Measurements from ENCODE around the gene TSPAN4.

The TSPAN4 gene

DNA sequence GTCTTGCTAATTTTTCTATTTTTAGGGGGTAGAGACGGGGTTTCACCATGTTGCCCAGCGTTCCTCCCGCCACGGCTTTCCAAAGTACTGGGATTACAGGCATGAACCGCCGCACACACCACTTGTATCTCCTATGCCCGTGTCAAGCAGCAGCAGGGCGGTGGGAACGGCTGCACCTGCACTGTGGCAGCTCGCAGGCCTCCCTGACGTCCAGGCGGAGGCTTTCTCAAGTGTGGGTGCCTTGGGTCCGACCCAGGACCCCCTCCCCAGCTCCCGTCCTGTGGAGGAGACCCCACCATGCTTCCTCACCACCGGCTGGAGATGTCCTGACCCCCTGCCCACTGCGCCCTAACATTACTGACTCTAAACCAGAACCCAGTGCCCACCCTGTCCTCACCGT lies 25.7 kb downstream of the TSPAN4 start:
- no peak for DNase-seq

DNA sequence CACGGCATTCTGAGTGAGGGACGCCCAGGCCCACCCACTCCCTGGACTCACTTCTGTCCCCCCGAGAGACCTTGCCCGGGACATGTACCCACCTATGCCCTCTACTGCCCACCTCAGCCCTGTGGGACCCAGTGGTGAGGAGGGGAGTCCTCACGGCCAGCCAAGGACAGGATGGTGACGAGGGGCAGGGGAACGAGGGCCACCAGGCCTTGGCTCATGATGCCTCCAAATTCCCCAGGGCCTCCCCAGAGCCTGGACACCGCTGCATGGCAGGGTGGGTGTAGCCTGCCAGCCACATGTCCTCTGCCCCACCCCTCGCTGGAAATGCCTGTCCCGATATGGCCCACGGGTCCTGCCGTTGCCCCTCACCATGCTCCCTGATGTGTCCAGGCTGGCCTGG lies 26.1 kb downstream of the TSPAN4 start:
- DNase-seq = no peak

DNA sequence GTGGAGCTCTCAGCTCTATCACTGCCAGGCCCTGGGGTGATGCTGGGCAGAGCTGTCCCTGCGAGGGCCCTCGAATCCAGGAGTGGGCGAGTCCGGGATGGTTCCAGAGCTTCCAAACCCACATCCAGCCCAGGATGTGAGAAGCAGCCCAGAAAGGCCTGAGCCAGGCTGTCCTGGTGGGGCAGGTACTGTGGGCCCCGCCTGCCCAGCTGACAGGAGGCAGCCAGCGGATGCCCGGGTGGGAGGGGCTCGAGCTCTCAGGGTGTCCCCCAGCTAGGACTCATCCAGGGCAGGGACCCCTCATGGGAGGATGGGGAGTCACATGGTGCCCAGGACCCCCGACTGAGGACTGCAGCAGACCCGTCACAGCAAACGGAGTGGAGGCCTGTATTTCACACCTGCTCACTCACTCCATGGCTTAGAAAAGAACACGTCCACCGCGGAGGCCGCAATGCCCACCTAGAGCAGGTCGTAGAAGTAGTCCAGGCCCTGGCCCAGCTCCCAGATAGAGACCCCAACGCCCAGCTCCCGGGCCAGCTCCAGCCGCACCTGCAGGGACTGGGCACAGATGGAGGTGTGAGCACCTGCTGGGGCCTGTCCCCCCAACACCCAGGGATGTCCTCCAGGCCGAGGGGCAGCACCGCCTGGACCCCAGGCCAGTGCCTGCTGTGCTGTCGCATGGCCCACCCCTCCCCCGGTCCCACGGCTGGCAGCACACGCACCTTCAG lies 26.9 kb downstream of the TSPAN4 start:
- no peak for DNase-seq

DNA sequence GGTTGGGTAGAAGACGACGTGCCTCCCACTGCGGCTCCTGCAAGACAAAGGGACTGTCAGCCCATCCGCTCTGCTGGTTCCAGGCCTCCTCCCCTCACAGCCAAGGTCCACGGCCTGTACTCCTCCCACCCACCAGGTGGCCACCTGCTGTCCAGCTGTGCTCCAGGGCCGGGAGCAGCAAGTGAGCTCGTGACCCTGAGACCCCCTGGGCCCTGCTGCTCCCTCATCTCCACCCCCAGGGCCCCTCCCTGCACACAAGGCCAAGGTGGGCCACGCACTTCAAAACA lies 27.4 kb downstream of the TSPAN4 start:
- DNase-seq = no peak

DNA sequence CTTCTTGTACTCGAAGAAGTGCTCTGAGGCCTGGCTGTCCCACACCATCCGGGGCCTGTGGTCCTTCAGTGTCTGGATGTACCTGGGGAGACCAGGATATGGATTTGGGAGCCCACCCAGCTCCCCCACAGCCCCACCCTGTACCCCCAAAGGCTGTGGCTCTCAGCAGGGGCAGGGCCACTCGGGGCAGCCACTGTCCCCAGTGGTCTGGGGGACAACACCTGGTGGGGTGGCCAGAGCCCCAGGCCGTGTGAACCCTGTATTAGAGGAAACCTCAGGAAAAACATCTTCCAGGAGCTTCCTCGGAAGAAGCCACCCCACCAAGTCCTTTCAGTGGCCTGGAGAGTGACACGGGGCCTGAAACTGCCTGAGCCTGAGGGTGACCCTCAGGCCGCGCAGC lies 27.8 kb downstream of the TSPAN4 start:
- no peak for DNase-seq

DNA sequence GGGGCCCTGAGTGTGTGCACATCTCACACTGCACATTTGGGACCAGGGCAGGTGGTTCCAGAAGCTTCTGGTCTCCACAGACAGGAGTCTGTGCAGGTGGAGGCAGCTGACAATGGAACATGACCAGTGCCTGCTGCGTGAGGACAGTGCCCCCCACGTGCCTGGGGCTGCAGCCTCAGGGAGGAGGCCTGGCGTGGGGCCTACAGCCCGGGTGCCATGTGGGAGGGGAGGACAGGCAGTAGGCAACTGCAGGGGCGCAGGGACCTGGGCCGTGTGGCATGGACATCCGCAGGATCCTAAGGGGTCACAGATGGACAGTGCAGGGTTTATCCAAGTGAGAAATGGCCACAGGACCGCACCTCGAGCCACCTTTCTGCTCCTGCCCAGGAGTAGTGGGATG lies 28.8 kb downstream of the TSPAN4 start:
- DNase-seq = no peak

DNA sequence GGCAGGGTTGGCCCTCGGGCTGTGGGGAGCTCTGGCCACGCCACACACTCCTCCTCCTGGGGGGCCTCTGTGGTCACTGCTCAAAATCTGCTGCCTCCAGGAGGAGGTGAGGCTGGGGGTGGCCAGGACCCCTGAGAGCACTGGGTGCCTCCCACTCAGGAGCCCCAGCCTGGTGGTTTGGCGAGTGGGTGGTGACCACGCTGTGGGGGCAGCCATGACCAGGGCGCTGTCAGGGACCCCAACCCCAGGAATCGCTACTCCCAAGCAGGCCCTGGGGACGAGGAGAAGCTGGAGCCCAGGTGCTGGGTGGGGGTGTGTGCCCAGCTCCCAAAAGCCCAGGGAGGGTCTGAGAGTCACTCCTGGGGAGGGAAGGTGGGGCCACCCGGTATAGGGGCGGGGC lies 30.1 kb downstream of the TSPAN4 start:
- DNase-seq = no peak

DNA sequence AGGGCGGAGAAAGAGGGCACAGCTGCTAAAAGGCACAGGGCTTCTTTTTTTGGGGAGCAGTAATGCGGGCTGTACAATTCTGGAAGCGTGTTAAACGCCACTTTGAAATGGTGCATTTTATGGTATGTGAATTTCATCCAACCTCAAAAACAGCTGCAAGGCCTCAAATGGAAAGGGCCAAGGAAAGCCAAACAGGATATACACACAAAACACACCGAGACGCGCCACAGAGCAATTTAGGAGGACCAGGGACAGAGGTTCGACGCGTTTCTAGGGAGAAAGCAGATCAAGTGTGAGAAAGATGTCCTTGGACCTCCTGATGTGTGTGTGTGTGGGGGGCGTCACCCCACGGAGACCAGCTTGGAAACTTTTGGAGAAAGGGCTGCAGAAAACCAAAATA lies 31.1 kb downstream of the TSPAN4 start:
- no peak for DNase-seq

DNA sequence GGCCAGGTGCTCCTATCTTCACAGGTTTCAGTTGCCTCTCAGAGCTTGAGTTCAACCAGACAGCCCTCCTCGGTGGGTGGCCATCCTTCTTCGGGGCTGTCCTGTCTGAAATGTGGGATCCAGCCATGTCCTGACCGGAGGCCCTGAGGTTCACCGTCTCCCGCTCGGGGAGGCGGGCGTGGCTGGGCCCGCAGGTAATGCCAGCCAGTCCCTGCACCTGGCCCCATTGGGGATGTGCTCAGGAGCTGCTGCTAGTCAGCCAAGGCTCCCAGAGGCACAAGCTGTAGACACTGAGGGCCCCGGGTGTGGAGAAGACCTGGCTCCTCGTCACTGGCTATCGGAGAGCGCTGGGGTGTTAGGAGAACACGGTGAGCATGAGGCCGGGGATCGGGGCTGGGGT lies 32.6 kb downstream of the TSPAN4 start:
- DNase-seq = no peak

DNA sequence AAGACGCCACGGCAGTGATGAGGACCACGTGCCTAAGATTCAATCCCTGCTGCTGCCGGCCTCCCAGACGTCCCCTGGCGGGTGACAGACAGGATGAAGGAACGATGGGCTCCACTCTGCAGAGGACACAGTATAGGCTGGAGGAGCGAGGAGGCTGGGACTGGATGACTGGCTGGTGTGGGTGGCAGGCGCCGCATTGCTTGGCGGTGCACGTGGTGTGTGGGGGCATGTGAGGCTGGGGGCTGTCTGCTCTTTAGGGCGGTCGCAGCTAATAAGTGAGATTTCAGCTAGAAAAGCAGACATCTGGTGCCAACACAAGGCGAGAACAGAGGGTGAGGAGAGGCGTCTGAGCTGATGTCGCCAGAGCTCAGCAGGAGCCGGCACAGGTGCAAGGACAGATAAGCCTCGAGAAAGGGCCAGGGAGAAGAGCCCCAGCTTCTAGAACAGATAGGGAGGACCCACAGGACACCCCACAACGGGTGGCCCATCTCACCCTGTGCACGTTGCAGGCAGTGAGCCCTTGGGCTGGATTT lies 33.2 kb downstream of the TSPAN4 start:
- no peak for DNase-seq

DNA sequence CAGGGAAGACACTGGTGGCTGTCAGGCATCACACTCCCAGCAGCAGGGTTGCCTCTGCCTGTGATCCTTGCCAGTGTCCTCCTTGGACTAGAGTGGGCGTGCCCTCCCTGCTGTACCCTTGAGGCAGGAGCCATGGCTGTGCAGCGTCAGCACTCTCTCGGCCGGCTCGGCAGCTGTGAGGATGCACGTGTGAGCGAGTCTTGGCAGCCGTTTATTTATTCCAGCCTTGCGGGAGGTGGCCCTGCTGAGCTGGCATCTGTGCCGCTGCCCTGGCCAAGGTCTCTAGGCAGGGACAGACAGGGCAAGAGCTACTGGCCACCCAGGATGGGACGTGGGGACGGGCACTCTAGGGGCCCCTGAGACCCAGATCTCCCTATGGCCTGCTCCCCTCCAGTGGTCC lies 33.9 kb downstream of the TSPAN4 start:
- no peak for DNase-seq

DNA sequence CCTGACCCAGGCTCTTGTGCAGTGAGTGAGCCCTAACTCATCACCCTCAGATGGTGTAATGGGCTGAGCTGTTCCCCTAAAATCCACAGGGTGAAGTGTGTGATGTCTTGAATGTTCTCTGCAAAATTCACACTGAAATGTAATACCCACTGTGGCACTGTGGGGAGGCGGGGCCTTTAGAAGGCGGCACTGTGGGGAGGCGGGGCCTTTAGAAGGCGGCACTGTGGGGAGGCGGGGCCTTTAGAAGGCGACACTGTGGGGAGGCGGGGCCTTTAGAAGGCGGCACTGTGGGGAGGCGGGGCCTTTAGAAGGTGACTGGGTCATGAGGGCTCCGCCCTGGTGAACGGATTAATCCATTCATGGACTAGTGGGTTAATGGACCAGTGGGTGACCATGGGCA lies 34.9 kb downstream of the TSPAN4 start:
- no peak for DNase-seq

DNA sequence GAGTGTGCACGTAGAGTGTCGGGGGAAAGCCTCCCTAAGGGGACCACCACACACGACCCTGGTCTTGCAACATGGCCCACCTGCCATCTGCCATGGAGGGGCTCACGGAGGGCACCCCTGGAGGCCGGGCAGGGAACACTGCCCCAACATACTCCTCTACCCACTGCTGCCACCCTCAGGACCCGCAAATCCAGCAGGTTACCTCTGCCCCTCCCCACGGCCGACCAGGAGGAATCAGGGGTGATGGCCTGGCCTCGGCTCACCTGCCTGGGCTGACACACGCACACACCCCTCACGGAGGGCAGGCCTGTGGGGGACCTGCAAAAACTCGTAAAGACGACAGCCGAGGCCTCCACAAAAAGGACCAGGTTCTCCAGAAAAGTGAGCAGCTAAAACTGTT lies 37.8 kb downstream of the TSPAN4 start:
- no peak for DNase-seq

DNA sequence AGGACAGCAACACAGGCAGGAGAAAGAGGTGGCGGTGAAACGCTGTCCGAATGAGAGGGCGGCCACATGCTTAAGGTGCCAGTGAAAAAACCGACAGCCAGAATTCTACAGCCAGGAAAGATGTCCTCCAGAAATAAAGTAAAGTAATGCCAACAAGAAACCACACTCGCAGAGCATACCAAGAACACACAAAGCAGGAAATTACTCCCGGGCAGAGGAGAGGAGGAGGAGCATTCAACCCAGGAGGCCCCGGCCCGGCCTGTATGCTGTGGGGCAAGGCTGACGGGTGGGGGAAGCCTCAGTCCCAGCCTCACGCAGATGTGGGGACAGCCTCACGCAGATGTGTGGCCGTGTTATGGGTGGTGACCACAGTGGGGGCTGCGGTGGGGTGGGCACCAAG lies 39.9 kb downstream of the TSPAN4 start:
- no peak for DNase-seq

DNA sequence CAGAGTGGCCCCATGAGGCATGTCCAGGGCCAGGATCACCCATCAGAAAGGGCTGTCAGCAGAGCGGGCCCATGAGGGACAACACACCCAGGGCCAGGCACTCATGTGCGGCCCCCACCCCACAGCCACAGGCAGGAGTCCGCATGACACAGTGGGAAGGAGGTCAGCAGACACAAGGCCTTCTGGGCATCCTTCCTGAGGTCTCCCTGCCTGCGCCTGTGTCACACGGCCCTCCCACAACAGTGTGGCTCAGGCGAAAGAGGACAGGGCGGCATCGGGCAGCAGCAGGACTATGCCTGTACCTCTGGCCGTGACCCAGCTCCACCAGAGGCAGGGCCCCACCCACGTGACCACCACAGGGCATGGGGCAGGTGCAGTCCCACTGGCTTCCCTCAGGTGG lies 40.9 kb downstream of the TSPAN4 start:
- DNase-seq = no peak

DNA sequence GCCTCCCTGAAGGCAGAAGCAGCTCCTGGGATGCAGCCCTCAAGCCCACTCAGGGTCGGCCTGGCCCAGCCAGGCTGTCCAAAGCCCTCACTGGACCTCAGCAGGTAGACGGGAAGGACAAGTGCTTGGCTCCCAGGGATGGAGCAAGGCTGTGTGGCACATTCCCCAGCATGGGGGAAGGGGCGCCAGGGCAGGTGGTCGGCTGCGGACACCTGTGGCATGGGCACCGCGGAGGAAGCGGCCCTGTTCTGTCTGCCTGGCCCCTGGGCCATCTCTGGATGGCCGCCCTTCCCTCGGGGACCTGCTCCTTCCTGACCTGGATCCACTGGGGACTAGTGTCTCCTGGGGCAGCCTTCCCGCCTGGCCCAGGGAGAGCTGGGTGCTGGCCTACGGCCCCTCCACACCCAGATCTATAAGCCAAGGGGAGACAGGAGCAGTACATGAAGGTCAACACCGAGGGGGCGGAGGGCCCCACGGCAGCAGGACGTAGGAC lies 42.0 kb downstream of the TSPAN4 start:
- no peak for DNase-seq

DNA sequence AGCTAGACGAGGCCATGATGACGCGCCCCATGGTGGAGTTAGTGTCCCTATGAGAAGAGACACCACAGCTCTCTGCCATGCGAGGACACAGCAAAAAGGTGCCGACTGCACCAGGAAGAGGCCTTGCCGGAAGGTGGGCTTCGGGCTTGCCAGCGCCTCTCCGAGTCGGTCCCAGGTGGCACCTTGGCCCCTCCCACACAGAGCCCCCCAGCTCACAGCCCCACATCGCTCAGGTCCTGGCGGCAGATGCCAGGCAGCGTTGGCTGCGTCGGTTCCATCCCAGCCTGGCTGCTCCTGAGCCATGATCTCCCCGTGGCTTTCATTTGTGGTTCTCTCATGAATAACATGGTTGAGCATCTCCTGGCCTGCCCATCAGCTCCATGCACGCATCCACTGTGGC lies 43.9 kb downstream of the TSPAN4 start:
- no peak for DNase-seq

DNA sequence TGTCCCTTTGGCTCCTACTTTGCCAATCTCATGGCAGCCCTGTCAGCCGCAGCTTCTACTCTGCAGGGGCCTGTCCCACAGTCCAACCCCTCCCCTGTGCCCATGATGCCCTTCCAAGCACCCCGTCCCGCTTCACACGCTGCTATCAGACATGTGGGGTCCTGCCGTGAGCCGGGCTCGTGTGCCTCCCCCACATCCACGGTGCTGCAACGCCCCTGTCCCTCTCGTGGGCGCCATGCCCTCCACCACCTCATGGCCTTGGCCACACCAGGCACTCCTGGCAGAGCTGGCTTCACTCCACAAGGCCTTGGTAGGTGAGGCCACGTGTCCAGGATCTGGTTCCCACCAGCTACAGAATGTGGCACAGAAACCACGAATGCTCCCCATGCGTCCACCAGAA lies 44.9 kb downstream of the TSPAN4 start:
- no peak for DNase-seq

DNA sequence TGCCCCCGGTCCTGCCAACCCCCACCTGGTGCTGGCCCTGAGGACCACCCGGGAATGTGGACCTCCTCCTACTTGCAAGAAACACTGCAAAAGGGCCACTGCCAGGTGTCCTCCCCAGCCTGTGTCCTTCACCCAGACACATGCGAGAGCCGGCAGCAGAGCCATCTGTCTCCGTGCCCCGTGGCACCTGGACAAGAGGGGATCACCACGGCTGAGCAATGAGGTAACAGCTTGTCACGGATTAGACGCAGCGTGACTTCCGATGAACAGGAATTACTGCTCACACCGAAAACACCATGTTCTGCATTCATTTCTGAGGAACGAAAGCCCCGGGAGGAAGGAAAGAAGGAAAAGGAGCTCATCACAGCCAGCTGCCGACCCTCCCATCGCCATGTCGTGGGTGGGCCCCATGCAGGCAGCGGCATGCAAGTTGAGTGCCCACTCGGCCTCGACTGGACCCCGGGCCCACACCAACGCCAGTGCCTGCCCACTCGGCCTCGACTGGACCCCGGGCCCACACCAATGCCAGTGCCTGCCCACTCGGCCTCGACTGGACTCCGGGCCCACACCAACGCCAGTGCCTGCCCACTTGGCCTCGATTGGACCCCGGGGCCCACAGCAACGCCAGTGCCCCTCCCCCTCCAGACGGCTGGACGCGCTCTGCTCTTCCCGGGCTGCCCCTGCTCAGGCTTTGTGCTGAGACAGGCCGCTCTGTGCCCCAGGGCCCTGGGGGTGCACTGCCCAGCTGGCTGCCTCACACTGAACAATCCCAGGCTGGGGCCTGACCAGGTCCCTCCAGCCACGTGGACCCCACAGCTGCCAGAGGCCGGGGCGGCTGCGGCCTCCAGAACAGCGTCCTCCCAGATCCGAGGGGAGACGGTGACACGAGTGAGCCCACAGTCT lies 45.9 kb downstream of the TSPAN4 start:
- no peak for DNase-seq

DNA sequence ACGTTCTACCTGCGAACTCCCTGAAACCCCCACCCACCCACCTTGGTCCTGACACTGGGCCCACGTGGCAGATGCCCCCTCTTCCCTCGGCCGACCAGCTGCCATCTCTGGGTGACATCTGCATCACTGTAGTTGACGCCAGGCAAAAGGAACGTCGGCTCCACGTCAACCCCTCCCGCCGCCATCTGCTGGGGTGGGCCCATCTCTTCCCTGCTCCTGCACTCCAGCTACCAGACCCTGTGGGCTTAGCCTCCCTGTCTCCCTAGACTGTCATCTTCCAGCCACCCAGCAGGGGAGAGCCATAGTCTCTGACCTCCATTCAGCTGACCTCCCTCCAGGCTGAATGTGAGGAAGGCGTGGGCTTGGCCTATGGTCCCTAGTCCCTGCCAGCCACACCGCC lies 46.6 kb downstream of the TSPAN4 start:
- DNase-seq = no peak

DNA sequence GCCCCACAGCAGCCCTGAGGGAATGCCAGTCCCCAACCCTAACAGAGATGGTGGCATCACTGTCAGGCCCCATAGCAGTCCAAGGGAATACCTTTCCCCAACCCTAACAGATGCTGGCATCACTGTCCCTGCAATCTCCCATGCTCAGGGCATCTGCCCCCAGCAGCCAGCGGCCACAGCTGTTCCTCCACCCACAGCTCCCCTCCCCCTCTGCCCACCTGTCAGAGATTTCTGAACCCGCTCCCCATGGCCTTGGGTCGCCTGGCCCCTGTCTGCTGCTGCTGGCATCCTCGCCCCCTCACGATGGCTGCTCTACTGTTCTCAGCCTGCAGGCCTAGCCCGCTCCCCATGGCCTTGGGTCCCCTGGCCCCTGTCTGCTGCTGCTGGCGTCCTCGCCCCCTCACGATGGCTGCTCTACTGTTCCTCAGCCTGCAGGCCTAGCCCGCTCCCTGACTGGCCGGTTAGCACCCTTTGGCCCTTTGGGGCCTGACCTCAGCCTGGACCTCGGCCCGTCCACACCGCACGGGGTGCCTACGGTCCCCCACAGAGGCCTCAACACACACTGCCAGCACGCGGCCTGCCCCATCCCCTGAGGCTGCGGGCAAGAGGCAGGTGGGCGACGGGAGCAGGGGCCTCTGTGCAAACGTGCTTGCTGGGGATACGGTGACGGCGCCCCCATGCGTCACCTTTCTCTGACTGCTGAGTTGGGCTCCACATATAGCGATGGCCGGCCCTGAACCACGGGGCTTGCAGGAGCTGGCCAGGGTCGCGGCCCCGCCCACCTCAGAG lies 47.2 kb downstream of the TSPAN4 start:
- no peak for DNase-seq

DNA sequence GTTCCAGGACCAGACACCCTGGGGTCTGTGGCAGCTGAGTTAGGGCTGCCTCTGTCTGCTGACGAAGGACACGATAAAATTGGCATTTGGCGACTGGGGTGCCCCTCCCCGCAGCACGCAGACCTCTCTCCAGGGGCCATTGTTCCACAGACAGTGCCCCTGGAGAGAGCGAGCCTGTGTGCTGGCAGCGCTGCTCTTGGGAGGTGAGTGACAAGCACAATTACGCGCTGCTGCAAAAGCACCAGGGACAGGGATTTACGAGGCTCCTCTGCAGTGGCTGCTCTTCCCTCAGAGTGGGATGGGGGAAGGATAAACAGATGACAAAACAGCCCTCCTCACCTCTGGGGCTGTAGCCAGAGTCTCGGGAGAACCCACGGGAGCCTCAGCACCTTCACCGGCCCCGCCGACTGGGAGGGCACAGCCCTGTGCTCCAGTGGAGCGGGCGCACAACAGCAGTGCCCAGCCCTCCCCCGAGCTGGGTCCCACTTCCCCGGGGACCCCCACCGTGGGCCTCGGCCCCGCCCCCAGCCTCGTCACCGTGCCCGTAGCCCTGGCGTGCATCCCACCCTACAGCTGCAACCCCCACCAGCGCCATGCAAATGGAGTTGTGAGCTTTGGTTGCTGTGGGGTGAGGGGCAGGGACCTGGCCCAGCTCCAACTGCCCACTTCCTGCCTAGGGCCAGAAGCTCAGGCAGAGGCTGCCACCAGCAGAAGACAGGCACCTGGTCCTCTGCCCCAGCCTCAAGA lies 48.3 kb downstream of the TSPAN4 start:
- no peak for DNase-seq
